GM12878 (cell line): ENCODE results near the gene ZBTB38. TPM values are rescaled to one million over a fixed set of nuclear protein-coding genes. Genes with fewer than 3 reads are reported as not detected.
A peak's percentile ranks its signal among the peaks of the same experiment; 100 is the strongest.

Source experiments
- ATAC-seq: fragments of 200-7000 bp; cut with Tn5 transposase; 3 replicates; pipeline ENCODE4 v1.9.1; 2020; ENCODE audit warnings: mild to moderate bottlenecking, moderate library complexity
- BruUV-seq: library from RNA; stranded (reverse); fragments of 400-500 nt; replicated peaks from 2 replicates; lab custom pipeline; 2021; lab: Mats Ljungman, UMichigan
- CTCF ChIA-PET: fragments of 300-600 bp; sonication (Branson Sonifier 250); formaldehyde crosslinking; extraction: SDS; loops from one replicate; lab custom pipeline; 2021; ENCODE audit warnings: inconsistent platforms; lab: Yijun Ruan, JAX
- POLR2A ChIA-PET: fragments of 350-600 bp; formaldehyde crosslinking; extraction: SDS; loops from one replicate; lab custom pipeline; 2021; ENCODE audit warnings: inconsistent platforms; lab: Charles Lee
- RAD21 ChIA-PET: fragments of 300-600 bp; sonication (Branson Sonifier 250); formaldehyde crosslinking; loops from one replicate; lab custom pipeline; 2023; ENCODE audit warnings: antibody characterized with exemption; ENCODE audit not compliant: unreplicated experiment; lab: Charles Lee
- SMC1A ChIA-PET: fragments of 300-600 bp; sonication (Branson Sonifier 250); formaldehyde crosslinking; loops from one replicate; lab custom pipeline; 2023; ENCODE audit not compliant: unreplicated experiment, uncharacterized antibody; lab: Charles Lee
- DNase-seq: peaks from one replicate; pipeline ENCODE4 v3.0.0-alpha.2; 2011; ENCODE audit warnings: low read depth, low spot score
- FAIRE-seq: peaks from 3 replicates; lab custom pipeline; 2011; peaks lifted over from hg19 to GRCh38; lab: Jason Lieb, UNC
- H2AFZ ChIP-seq: 2 replicates; pipeline ENCODE4 v1.6.0; 2011; ENCODE audit warnings: low read depth, low read length, control low read depth; ENCODE audit not compliant: control insufficient read depth
- H3K27ac ChIP-seq: 2 replicates; pipeline ENCODE4 v1.5.1; 2011; ENCODE audit warnings: control low read depth; ENCODE audit not compliant: control insufficient read depth, insufficient read depth
- H3K27me3 ChIP-seq, 2 experiments: replicated peaks in 1 of 2; 2 replicates each; pipeline versions ENCODE4 v1.6.0 to v1.6.1; 2011; ENCODE audit warnings: low read length in 1 of 2; ENCODE audit not compliant: control insufficient read depth in 2 of 2, insufficient read depth in 2 of 2
- H3K36me3 ChIP-seq, 2 experiments: 2 replicates each; pipeline ENCODE4 v1.5.1; 2011; ENCODE audit warnings: low read length in 1 of 2; ENCODE audit not compliant: control insufficient read depth in 2 of 2, insufficient read depth in 2 of 2
- H3K4me1 ChIP-seq: 2 replicates; pipeline ENCODE4 v1.6.1; 2011; ENCODE audit warnings: mild to moderate bottlenecking, low read length, moderate library complexity, mixed read lengths; ENCODE audit not compliant: control insufficient read depth, insufficient read depth
- H3K4me2 ChIP-seq: 2 replicates; pipeline ENCODE4 v1.6.0; 2011; ENCODE audit warnings: control low read depth; ENCODE audit not compliant: control insufficient read depth, insufficient read depth
- H3K4me3 ChIP-seq: fragments of 200-600 bp; sonication (generic); 2 replicates; pipeline ENCODE4 v1.5.1; 2016
- H3K79me2 ChIP-seq: 2 replicates; pipeline ENCODE4 v1.6.0; 2011; ENCODE audit warnings: low read length; ENCODE audit not compliant: control insufficient read depth, insufficient read depth
- H3K9ac ChIP-seq: 2 replicates; pipeline ENCODE4 v1.8.0; 2011; ENCODE audit warnings: low read length, control low read depth, mixed read lengths; ENCODE audit not compliant: control insufficient read depth, insufficient read depth
- H3K9me3 ChIP-seq: replicated peaks from 3 replicates; pipeline ENCODE4 v1.5.1; 2011; ENCODE audit warnings: mild to moderate bottlenecking, low read length; ENCODE audit not compliant: control insufficient read depth, insufficient read depth
- H4K20me1 ChIP-seq: 2 replicates; pipeline ENCODE4 v1.6.0; 2011; ENCODE audit not compliant: control insufficient read depth, insufficient read depth
- BCL11A ChIP-seq: IDR thresholded peaks from 2 replicates; pipeline ENCODE4 v1.6.1; 2011; ENCODE audit warnings: low read depth, low read length
- GATAD2B ChIP-seq: fragments of 450-650 bp; conservative IDR thresholded peaks from 2 replicates; pipeline ENCODE4 v1.6.1; 2017; ENCODE audit warnings: low read depth, mild to moderate bottlenecking, moderate library complexity
- IKZF2 ChIP-seq, 2 experiments: fragments of 450-650 bp; IDR thresholded peaks; 2 replicates each; pipeline ENCODE4 v1.6.1; 2017; ENCODE audit warnings: mild to moderate bottlenecking in 2 of 2, moderate library complexity in 2 of 2
- JUNB ChIP-seq: IDR thresholded peaks from 2 replicates; pipeline ENCODE4 v1.6.1; 2016; ENCODE audit warnings: antibody characterized with exemption, mild to moderate bottlenecking
- NFXL1 ChIP-seq: fragments of 450-650 bp; IDR thresholded peaks from 2 replicates; pipeline ENCODE4 v1.6.1; 2017; ENCODE audit warnings: antibody characterized with exemption, mild to moderate bottlenecking, borderline replicate concordance
- NR2C1 ChIP-seq: fragments of 450-650 bp; IDR thresholded peaks from 2 replicates; pipeline ENCODE4 v1.6.1; 2017; ENCODE audit warnings: antibody characterized with exemption, mild to moderate bottlenecking, moderate library complexity
- PAX5 ChIP-seq: IDR thresholded peaks from 2 replicates; pipeline ENCODE4 v1.6.1; 2011; ENCODE audit warnings: low read depth, low read length, borderline replicate concordance
- TARDBP ChIP-seq: IDR thresholded peaks from 2 replicates; pipeline ENCODE4 v1.6.1; 2016; ENCODE audit warnings: borderline replicate concordance
- TCF12 ChIP-seq: IDR thresholded peaks from 2 replicates; pipeline ENCODE4 v1.6.1; 2011; ENCODE audit warnings: low read depth, mild to moderate bottlenecking, low read length
- ZNF622 ChIP-seq: fragments of 450-650 bp; IDR thresholded peaks from 2 replicates; pipeline ENCODE4 v1.6.1; 2017; ENCODE audit warnings: mild to moderate bottlenecking, inconsistent platforms
- WGBS: methylation state at CpG from one replicate; pipeline ENCODE4 v1.1.6; 2016; ENCODE audit warnings: low lambda C conversion rate; ENCODE audit not compliant: insufficient replicate concordance, insufficient coverage; ENCODE audit errors: missing lambda C conversion rate; 5-methylcytosine and 5-hydroxymethylcytosine counted together
- in situ Hi-C: fragments of 300-500 bp; cut with MboI; formaldehyde crosslinking; loops from 9 replicates; pipeline ENCODE4 v1.14.3; 2018; ENCODE audit warnings: mixed read lengths
- intact Hi-C: fragments of 100-400 bp; cut with micrococcal nuclease; formaldehyde crosslinking; loops from one replicate; pipeline ENCODE4 v1.14.2; 2022; ENCODE audit not compliant: unreplicated experiment
- polyA plus RNA-seq, 11 experiments: library from polyadenylated mRNA; depleted of rRNA in 4 of 11; unstranded in 6 of 11; stranded (reverse) in 5 of 11; fragments of >200 nt; fragmentation: Nextera tagmentation in 4 of 11; fragmentation: Illumina TruSeq in 1 of 11; extraction: Ambion mirVana in 4 of 11; extraction: Trizol in 1 of 11; gene quantifications; 1 replicate in 1 of 11; 2 replicates in 10 of 11; pipeline versions ENCODE4 v1.2.1 to v1.2.3, GENCODE V29; 2011 to 2016; ENCODE audit warnings: inconsistent platforms in 2 of 11, missing spikeins in 2 of 11, low read depth in 1 of 11
- total RNA-seq, 4 experiments: library from RNA; depleted of rRNA in 3 of 4; stranded (reverse); fragments of >200 nt in 3 of 4; fragmentation: Illumina TruSeq in 1 of 4; extraction: Trizol in 1 of 4; gene quantifications; 2 replicates each; pipeline versions ENCODE4 v1.2.1 to v1.2.3, GENCODE V29; 2013 to 2021
- TF ChIP-seq, protein P1 (sequence below): fragments of 450-650 bp; IDR thresholded peaks from 2 replicates; pipeline ENCODE4 v1.6.1; 2016; ENCODE audit warnings: mild to moderate bottlenecking
- TF ChIP-seq, protein P2 (sequence below): fragments of 450-650 bp; IDR thresholded peaks from 2 replicates; pipeline ENCODE4 v1.6.1; 2016; ENCODE audit warnings: mild to moderate bottlenecking
- TF ChIP-seq, protein P3 (sequence below): fragments of 450-650 bp; IDR thresholded peaks from 2 replicates; pipeline ENCODE4 v1.6.1; 2017; ENCODE audit warnings: mild to moderate bottlenecking, moderate library complexity

ZBTB38 gene
- total and polyA plus RNA-seq, 10 of the 15 experiments (the other 5 are each of a cell fraction or from before 2014, with no cell fraction given) = 34.2 to 115 (median 88.6) TPM

DNA sequence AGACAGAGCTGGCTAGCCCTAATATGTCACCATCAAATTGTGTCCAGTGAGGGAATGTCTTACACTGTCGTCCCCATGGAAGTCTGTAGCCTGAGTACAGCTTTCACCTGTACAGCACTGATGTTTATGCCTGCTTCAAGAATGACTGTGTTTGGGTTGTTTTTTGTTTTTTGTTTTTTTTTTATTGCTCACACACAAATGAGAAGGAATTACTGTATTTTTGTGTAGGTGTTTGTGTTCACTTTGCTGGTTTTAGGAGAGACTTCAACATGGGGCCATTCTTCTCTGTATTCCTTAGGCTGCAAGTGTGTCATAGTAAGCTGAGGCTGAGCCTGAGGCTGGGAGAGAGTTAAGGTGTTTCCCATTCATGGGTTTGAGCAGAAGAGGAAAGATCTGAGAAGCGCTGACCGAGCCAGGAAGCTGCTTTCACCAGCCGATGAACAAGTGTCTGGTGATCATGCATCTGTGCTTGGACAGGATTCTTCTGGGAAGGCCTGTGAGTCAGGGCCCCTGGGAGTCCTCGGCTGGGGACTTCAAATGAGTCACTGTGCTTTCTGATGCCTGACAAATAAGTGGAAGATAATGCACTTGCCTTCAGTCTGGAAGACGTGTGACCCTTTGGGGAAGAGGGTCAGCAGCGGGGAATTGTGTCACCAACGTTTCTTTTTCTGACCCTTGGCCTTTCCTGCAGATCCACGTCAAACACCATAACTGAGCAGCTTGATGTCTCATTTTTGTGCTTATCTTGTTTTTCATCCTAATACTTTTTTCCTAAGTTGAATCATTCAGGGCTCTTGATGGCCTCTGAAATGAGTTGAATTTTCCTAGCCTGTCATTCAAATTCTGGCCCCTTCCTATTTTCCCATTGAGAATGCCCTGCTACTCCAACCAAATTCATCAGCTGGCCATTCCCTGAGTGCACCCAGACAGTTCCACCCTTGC, 36.7 kb upstream of the ZBTB38 start:
- Histone ChIP-seq H3K27ac (peak overlapping the region; percentile 62), H3K79me2 (no peaks in the 10 kb centered on the region), H3K9ac (peak overlapping the region; percentile 30), H3K4me1 (peaks cover 53% of the 10 kb centered on the region), H3K36me3 (no peaks in the 10 kb centered on the region), H3K27me3 (no peaks in the 10 kb centered on the region), H4K20me1 (no peaks in the 10 kb centered on the region), H3K9me3 (no peaks in the 10 kb centered on the region; the same call in 2 of the 3 replicates), H3K4me2 (peak overlapping the region; percentile 56), H3K4me3 (no peak overlapping the region), H2AFZ (peak overlapping the region; percentile 83)
- no TSS peak for BruUV-seq
- CTCF ChIA-PET = interaction anchor here (0.7 to 8.0 kb wide), 10 partner anchors 15 to 123 kb away, joined by 3 to 83 read pairs (median 4); no protein-coding TSS in a partner anchor
- POLR2A ChIA-PET = interaction anchor here (0.8 to 2.4 kb wide), 11 partner anchors 15 to 110 kb away, joined by 3 to 8 read pairs (median 4); no protein-coding TSS in a partner anchor
- in situ Hi-C loops (no loop called here), intact Hi-C loops (no loop called here)
- no peak for FAIRE-seq
- RAD21 ChIA-PET = interaction anchor here (0.9 to 2.9 kb wide), 13 partner anchors 10 to 229 kb away, joined by 3 to 19 read pairs (median 5); no protein-coding TSS in a partner anchor
- WGBS = 26% methylated on average over 9 of the region's 9 CpGs
- DNase-seq = peak; percentile 69
- ATAC-seq = peak; percentile 24
- SMC1A ChIA-PET = interaction anchor here (0.6 to 8.4 kb wide), 22 partner anchors 8 to 122 kb away, joined by 3 to 112 read pairs (median 4); no protein-coding TSS in a partner anchor
- TF ChIP-seq BCL11A (0 out of 2 replicates have a peak, but pooled peaks have one; percentile 20), PAX5 (peak; percentile 52; the same call in 1 of the 2 replicates), TCF12 (peak; percentile 48; the same call in 1 of the 2 replicates), NFXL1 (no peak), JUNB (peak; percentile 29; the same call in 1 of the 2 replicates), ZNF622 (no peak), TARDBP (no peak), NR2C1 (peak; percentile 18; the same call in 1 of the 2 replicates), GATAD2B (peak; percentile 87), IKZF2 (IDR thresholded peaks at IDR 0.05) (peak; percentile 73 to 86; a peak in 3 of 4 replicates)
- TF ChIP-seq, protein P1, sequence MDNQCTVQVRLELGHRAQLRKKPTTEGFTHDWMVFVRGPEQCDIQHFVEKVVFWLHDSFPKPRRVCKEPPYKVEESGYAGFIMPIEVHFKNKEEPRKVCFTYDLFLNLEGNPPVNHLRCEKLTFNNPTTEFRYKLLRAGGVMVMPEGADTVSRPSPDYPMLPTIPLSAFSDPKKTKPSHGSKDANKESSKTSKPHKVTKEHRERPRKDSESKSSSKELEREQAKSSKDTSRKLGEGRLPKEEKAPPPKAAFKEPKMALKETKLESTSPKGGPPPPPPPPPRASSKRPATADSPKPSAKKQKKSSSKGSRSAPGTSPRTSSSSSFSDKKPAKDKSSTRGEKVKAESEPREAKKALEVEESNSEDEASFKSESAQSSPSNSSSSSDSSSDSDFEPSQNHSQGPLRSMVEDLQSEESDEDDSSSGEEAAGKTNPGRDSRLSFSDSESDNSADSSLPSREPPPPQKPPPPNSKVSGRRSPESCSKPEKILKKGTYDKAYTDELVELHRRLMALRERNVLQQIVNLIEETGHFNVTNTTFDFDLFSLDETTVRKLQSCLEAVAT = peak; percentile 16; the same call in 1 of the 2 replicates
- TF ChIP-seq, protein P2, sequence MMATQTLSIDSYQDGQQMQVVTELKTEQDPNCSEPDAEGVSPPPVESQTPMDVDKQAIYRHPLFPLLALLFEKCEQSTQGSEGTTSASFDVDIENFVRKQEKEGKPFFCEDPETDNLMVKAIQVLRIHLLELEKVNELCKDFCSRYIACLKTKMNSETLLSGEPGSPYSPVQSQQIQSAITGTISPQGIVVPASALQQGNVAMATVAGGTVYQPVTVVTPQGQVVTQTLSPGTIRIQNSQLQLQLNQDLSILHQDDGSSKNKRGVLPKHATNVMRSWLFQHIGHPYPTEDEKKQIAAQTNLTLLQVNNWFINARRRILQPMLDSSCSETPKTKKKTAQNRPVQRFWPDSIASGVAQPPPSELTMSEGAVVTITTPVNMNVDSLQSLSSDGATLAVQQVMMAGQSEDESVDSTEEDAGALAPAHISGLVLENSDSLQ = 0 out of 2 replicates have a peak, but pooled peaks have one; percentile 31
- TF ChIP-seq, protein P3, sequence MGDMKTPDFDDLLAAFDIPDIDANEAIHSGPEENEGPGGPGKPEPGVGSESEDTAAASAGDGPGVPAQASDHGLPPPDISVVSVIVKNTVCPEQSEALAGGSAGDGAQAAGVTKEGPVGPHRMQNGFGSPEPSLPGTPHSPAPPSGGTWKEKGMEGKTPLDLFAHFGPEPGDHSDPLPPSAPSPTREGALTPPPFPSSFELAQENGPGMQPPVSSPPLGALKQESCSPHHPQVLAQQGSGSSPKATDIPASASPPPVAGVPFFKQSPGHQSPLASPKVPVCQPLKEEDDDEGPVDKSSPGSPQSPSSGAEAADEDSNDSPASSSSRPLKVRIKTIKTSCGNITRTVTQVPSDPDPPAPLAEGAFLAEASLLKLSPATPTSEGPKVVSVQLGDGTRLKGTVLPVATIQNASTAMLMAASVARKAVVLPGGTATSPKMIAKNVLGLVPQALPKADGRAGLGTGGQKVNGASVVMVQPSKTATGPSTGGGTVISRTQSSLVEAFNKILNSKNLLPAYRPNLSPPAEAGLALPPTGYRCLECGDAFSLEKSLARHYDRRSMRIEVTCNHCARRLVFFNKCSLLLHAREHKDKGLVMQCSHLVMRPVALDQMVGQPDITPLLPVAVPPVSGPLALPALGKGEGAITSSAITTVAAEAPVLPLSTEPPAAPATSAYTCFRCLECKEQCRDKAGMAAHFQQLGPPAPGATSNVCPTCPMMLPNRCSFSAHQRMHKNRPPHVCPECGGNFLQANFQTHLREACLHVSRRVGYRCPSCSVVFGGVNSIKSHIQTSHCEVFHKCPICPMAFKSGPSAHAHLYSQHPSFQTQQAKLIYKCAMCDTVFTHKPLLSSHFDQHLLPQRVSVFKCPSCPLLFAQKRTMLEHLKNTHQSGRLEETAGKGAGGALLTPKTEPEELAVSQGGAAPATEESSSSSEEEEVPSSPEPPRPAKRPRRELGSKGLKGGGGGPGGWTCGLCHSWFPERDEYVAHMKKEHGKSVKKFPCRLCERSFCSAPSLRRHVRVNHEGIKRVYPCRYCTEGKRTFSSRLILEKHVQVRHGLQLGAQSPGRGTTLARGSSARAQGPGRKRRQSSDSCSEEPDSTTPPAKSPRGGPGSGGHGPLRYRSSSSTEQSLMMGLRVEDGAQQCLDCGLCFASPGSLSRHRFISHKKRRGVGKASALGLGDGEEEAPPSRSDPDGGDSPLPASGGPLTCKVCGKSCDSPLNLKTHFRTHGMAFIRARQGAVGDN = peak; percentile 80
